GM12878 (cell line): Measurements from ENCODE around the gene NDUFB7. TPM values are rescaled to one million over a fixed set of nuclear protein-coding genes. Genes with fewer than 3 reads are reported as not detected.

ENCODE experiments used
- ATAC-seq: fragments of 200-7000 bp; cut with Tn5 transposase; 3 replicates; pipeline ENCODE4 v1.9.1; 2020; ENCODE audit warnings: mild to moderate bottlenecking, moderate library complexity
- BruUV-seq: library from RNA; stranded (reverse); fragments of 400-500 nt; replicated peaks from 2 replicates; lab custom pipeline; 2021; lab: Mats Ljungman, UMichigan
- CTCF ChIA-PET: fragments of 300-600 bp; sonication (Branson Sonifier 250); formaldehyde crosslinking; extraction: SDS; loops from one replicate; lab custom pipeline; 2021; ENCODE audit warnings: inconsistent platforms; lab: Yijun Ruan, JAX
- POLR2A ChIA-PET: fragments of 350-600 bp; formaldehyde crosslinking; extraction: SDS; loops from one replicate; lab custom pipeline; 2021; ENCODE audit warnings: inconsistent platforms; lab: Charles Lee
- RAD21 ChIA-PET: fragments of 300-600 bp; sonication (Branson Sonifier 250); formaldehyde crosslinking; loops from one replicate; lab custom pipeline; 2023; ENCODE audit warnings: antibody characterized with exemption; ENCODE audit not compliant: unreplicated experiment; lab: Charles Lee
- SMC1A ChIA-PET: fragments of 300-600 bp; sonication (Branson Sonifier 250); formaldehyde crosslinking; loops from one replicate; lab custom pipeline; 2023; ENCODE audit not compliant: unreplicated experiment, uncharacterized antibody; lab: Charles Lee
- DNase-seq: peaks from one replicate; pipeline ENCODE4 v3.0.0-alpha.2; 2011; ENCODE audit warnings: low read depth, low spot score
- FAIRE-seq: peaks from 3 replicates; lab custom pipeline; 2011; peaks lifted over from hg19 to GRCh38; lab: Jason Lieb, UNC
- H2AFZ ChIP-seq: 2 replicates; pipeline ENCODE4 v1.6.0; 2011; ENCODE audit warnings: low read depth, low read length, control low read depth; ENCODE audit not compliant: control insufficient read depth
- H3K27ac ChIP-seq: 2 replicates; pipeline ENCODE4 v1.5.1; 2011; ENCODE audit warnings: control low read depth; ENCODE audit not compliant: control insufficient read depth, insufficient read depth
- H3K27me3 ChIP-seq, 2 experiments: replicated peaks in 1 of 2; 2 replicates each; pipeline versions ENCODE4 v1.6.0 to v1.6.1; 2011; ENCODE audit warnings: low read length in 1 of 2; ENCODE audit not compliant: control insufficient read depth in 2 of 2, insufficient read depth in 2 of 2
- H3K36me3 ChIP-seq, 2 experiments: 2 replicates each; pipeline ENCODE4 v1.5.1; 2011; ENCODE audit warnings: low read length in 1 of 2; ENCODE audit not compliant: control insufficient read depth in 2 of 2, insufficient read depth in 2 of 2
- H3K4me1 ChIP-seq: 2 replicates; pipeline ENCODE4 v1.6.1; 2011; ENCODE audit warnings: mild to moderate bottlenecking, low read length, moderate library complexity, mixed read lengths; ENCODE audit not compliant: control insufficient read depth, insufficient read depth
- H3K4me2 ChIP-seq: 2 replicates; pipeline ENCODE4 v1.6.0; 2011; ENCODE audit warnings: control low read depth; ENCODE audit not compliant: control insufficient read depth, insufficient read depth
- H3K4me3 ChIP-seq: fragments of 200-600 bp; sonication (generic); 2 replicates; pipeline ENCODE4 v1.5.1; 2016
- H3K79me2 ChIP-seq: 2 replicates; pipeline ENCODE4 v1.6.0; 2011; ENCODE audit warnings: low read length; ENCODE audit not compliant: control insufficient read depth, insufficient read depth
- H3K9ac ChIP-seq: 2 replicates; pipeline ENCODE4 v1.8.0; 2011; ENCODE audit warnings: low read length, control low read depth, mixed read lengths; ENCODE audit not compliant: control insufficient read depth, insufficient read depth
- H3K9me3 ChIP-seq: replicated peaks from 3 replicates; pipeline ENCODE4 v1.5.1; 2011; ENCODE audit warnings: mild to moderate bottlenecking, low read length; ENCODE audit not compliant: control insufficient read depth, insufficient read depth
- H4K20me1 ChIP-seq: 2 replicates; pipeline ENCODE4 v1.6.0; 2011; ENCODE audit not compliant: control insufficient read depth, insufficient read depth
- CUX1 ChIP-seq: IDR thresholded peaks from 2 replicates; pipeline ENCODE4 v1.6.1; 2012; ENCODE audit warnings: improper control_type of control experiment, low read depth, low read length; ENCODE audit not compliant: insufficient replicate concordance
- GATAD2B ChIP-seq: fragments of 450-650 bp; conservative IDR thresholded peaks from 2 replicates; pipeline ENCODE4 v1.6.1; 2017; ENCODE audit warnings: low read depth, mild to moderate bottlenecking, moderate library complexity
- HDGF ChIP-seq: fragments of 450-650 bp; IDR thresholded peaks from 2 replicates; pipeline ENCODE4 v1.6.1; 2016; ENCODE audit warnings: antibody characterized with exemption
- IRF5 ChIP-seq: fragments of 450-650 bp; IDR thresholded peaks from 2 replicates; pipeline ENCODE4 v1.6.1; 2017; ENCODE audit warnings: borderline replicate concordance
- KAT2A ChIP-seq: conservative IDR thresholded peaks from 2 replicates; pipeline ENCODE4 v1.6.1; 2011; ENCODE audit warnings: low read depth, low read length; ENCODE audit not compliant: control insufficient read depth
- MTA2 ChIP-seq: fragments of 450-650 bp; IDR thresholded peaks from 2 replicates; pipeline ENCODE4 v1.6.1; 2016; ENCODE audit warnings: low read depth, mild to moderate bottlenecking, moderate library complexity
- PBX3 ChIP-seq: IDR thresholded peaks from 2 replicates; pipeline ENCODE4 v1.6.1; 2011; ENCODE audit warnings: mild to moderate bottlenecking, low read depth, low read length, moderate library complexity; ENCODE audit not compliant: insufficient replicate concordance
- PRDM15 ChIP-seq: fragments of 450-650 bp; formaldehyde crosslinking; IDR thresholded peaks from 2 replicates; pipeline ENCODE4 v1.4.0; 2020; ENCODE audit warnings: mild to moderate bottlenecking, moderate library complexity
- SMARCA5 ChIP-seq: fragments of 450-650 bp; IDR thresholded peaks from 2 replicates; pipeline ENCODE4 v1.6.1; 2017; ENCODE audit warnings: mild to moderate bottlenecking
- SRF ChIP-seq, 2 experiments: IDR thresholded peaks; 2 replicates each; pipeline ENCODE4 v1.6.1; 2011; ENCODE audit warnings: low read depth in 2 of 2, low read length in 2 of 2, mild to moderate bottlenecking in 1 of 2, moderate library complexity in 1 of 2
- YBX1 ChIP-seq: fragments of 450-650 bp; IDR thresholded peaks from 2 replicates; pipeline ENCODE4 v1.6.1; 2016; ENCODE audit warnings: antibody characterized with exemption
- ZNF217 ChIP-seq: fragments of 450-650 bp; IDR thresholded peaks from 2 replicates; pipeline ENCODE4 v1.6.1; 2017; ENCODE audit warnings: antibody characterized with exemption, mild to moderate bottlenecking
- WGBS: methylation state at CpG from one replicate; pipeline ENCODE4 v1.1.6; 2016; ENCODE audit warnings: low lambda C conversion rate; ENCODE audit not compliant: insufficient replicate concordance, insufficient coverage; ENCODE audit errors: missing lambda C conversion rate; 5-methylcytosine and 5-hydroxymethylcytosine counted together
- in situ Hi-C: fragments of 300-500 bp; cut with MboI; formaldehyde crosslinking; loops from 9 replicates; pipeline ENCODE4 v1.14.3; 2018; ENCODE audit warnings: mixed read lengths
- intact Hi-C: fragments of 100-400 bp; cut with micrococcal nuclease; formaldehyde crosslinking; loops from one replicate; pipeline ENCODE4 v1.14.2; 2022; ENCODE audit not compliant: unreplicated experiment
- polyA plus RNA-seq, 11 experiments: library from polyadenylated mRNA; depleted of rRNA in 4 of 11; unstranded in 6 of 11; stranded (reverse) in 5 of 11; fragments of >200 nt; fragmentation: Nextera tagmentation in 4 of 11; fragmentation: Illumina TruSeq in 1 of 11; extraction: Ambion mirVana in 4 of 11; extraction: Trizol in 1 of 11; gene quantifications; 1 replicate in 1 of 11; 2 replicates in 10 of 11; pipeline versions ENCODE4 v1.2.1 to v1.2.3, GENCODE V29; 2011 to 2016; ENCODE audit warnings: inconsistent platforms in 2 of 11, missing spikeins in 2 of 11, low read depth in 1 of 11
- total RNA-seq, 4 experiments: library from RNA; depleted of rRNA in 3 of 4; stranded (reverse); fragments of >200 nt in 3 of 4; fragmentation: Illumina TruSeq in 1 of 4; extraction: Trizol in 1 of 4; gene quantifications; 2 replicates each; pipeline versions ENCODE4 v1.2.1 to v1.2.3, GENCODE V29; 2013 to 2021

Gene NDUFB7
- total and polyA plus RNA-seq, 10 of the 15 experiments (the other 5 are each of a cell fraction or from before 2014, with no cell fraction given) = 14.6 to 480 (median 182) TPM

- TF ChIP-seq ZNF217 = no peak
- no peak for TF ChIP-seq PRDM15 (CRISPR knock-in tag)
- no peak for TF ChIP-seq MTA2
- TF ChIP-seq KAT2A = no peak
- TF ChIP-seq PBX3 = no peak
These were observed 46.1 kb downstream of the NDUFB7 start (continued) for GRCh38 chr19:14525729-14526128.

GRCh38 chr19:14520543-14520942, 51.3 kb downstream of the NDUFB7 start:
- no peak overlapping the region for H2AFZ ChIP-seq
- H3K27ac ChIP-seq = no peak overlapping the region
- ChIA-PET POLR2A (interaction anchor here (1.5 kb wide), 1 partner anchor 9 kb away, joined by 3 read pairs; the partner anchor contains the start of gene TECR), CTCF (no interaction called here), SMC1A (interaction anchor here (1.1 kb wide), 1 partner anchor 8 kb away, joined by 3 read pairs; no protein-coding TSS in a partner anchor), RAD21 (no interaction called here)
- H3K4me3 ChIP-seq = no peak overlapping the region
- no peaks in the 10 kb centered on the region for H3K9me3 ChIP-seq
- in situ Hi-C loops = no loop called here
- 76% methylated on average over 4 of the region's 4 CpGs for WGBS
- no peaks in the 10 kb centered on the region for H3K27me3 ChIP-seq
- FAIRE-seq (no peak), DNase-seq (no peak), ATAC-seq (no peak)
- BruUV-seq = no TSS peak
- H3K9ac ChIP-seq = no peak overlapping the region
- intact Hi-C loops = no loop called here
- H3K79me2 ChIP-seq = peaks cover 27% of the 10 kb centered on the region
- peaks cover 9% of the 10 kb centered on the region for H3K4me1 ChIP-seq
- peaks cover 0 to 6% of the 10 kb centered on the region in 2 experiments; a peak in 3 of 4 replicates for H3K36me3 ChIP-seq
- H3K4me2 ChIP-seq = no peak overlapping the region
- peaks cover 3% of the 10 kb centered on the region; the same call in 1 of the 2 replicates for H4K20me1 ChIP-seq
- TF ChIP-seq HDGF (no peak), SRF (IDR thresholded peaks at IDR 0.05; ENCODE audit: low read depth in 2 of 2, low read length in 2 of 2) (no peak), GATAD2B (no peak), CUX1 (no peak), SMARCA5 (no peak), YBX1 (no peak), IRF5 (no peak)
